BLaER1 (cell line): ENCODE measurements around the gene NCBP1.

Experiments used
- H3K27ac ChIP-seq: shearing (Covaris generic); formaldehyde crosslinking; 2 replicates; pipeline ENCODE4 v1.8.1; 2022
- H3K27me3 ChIP-seq: shearing (Covaris generic); formaldehyde crosslinking; 2 replicates; pipeline ENCODE4 v1.8.1; 2022
- H3K36me3 ChIP-seq: shearing (Covaris generic); formaldehyde crosslinking; 2 replicates; pipeline ENCODE4 v1.8.1; 2022
- H3K4me1 ChIP-seq: shearing (Covaris generic); formaldehyde crosslinking; 2 replicates; pipeline ENCODE4 v1.8.1; 2022
- H3K4me2 ChIP-seq: shearing (Covaris generic); formaldehyde crosslinking; 2 replicates; pipeline ENCODE4 v1.8.1; 2022
- H3K4me3 ChIP-seq: shearing (Covaris generic); formaldehyde crosslinking; 2 replicates; pipeline ENCODE4 v1.8.1; 2022
- H3K9ac ChIP-seq: shearing (Covaris generic); formaldehyde crosslinking; 2 replicates; pipeline ENCODE4 v1.8.1; 2022
- H3K9me3 ChIP-seq: shearing (Covaris generic); formaldehyde crosslinking; 2 replicates; pipeline ENCODE4 v1.8.1; 2022
- H4K20me1 ChIP-seq: shearing (Covaris generic); formaldehyde crosslinking; 2 replicates; pipeline ENCODE4 v1.8.1; 2022
- Cebpa-rat ChIP-seq: shearing (Covaris generic); IDR thresholded peaks from 2 replicates; pipeline ENCODE4 v1.8.1; 2022

NCBP1 gene

GRCh38 chr9:97638666-97639065, 5.0 kb downstream of the NCBP1 start:
- H3K9me3 ChIP-seq: no peaks in the 10 kb centered on the region
- no peak overlapping the region for H3K4me3 ChIP-seq
- peaks cover 39% of the 10 kb centered on the region for H3K4me1 ChIP-seq
- no peak overlapping the region for H3K27ac ChIP-seq
- H4K20me1 ChIP-seq: peaks cover 92% of the 10 kb centered on the region
- no peak overlapping the region for H3K9ac ChIP-seq
- H3K4me2 ChIP-seq: no peak overlapping the region
- H3K36me3 ChIP-seq: peaks cover 43% of the 10 kb centered on the region
- H3K27me3 ChIP-seq: no peaks in the 10 kb centered on the region
- no peak for TF ChIP-seq Cebpa-rat

GRCh38 chr9:97640325-97640724, 6.7 kb downstream of the NCBP1 start:
- Histone ChIP-seq H3K27ac (no peak overlapping the region), H3K36me3 (peaks cover 60% of the 10 kb centered on the region), H3K4me3 (no peak overlapping the region), H3K9me3 (no peaks in the 10 kb centered on the region), H3K9ac (no peak overlapping the region), H4K20me1 (peaks cover 84% of the 10 kb centered on the region), H3K4me1 (peaks cover 32% of the 10 kb centered on the region), H3K4me2 (no peak overlapping the region), H3K27me3 (no peaks in the 10 kb centered on the region)
- no peak for TF ChIP-seq Cebpa-rat

- no peaks in the 10 kb centered on the region for H3K27me3 ChIP-seq
- no peak for TF ChIP-seq Cebpa-rat
- H3K36me3 ChIP-seq: peaks cover 92% of the 10 kb centered on the region
Measured at GRCh38 chr9:97645720-97646119, 12.1 kb downstream of the NCBP1 start.

GRCh38 chr9:97647996-97648395, 14.4 kb downstream of the NCBP1 start:
- Histone ChIP-seq H3K4me3 (no peak overlapping the region), H4K20me1 (peaks cover 59% of the 10 kb centered on the region), H3K9me3 (no peaks in the 10 kb centered on the region), H3K27me3 (no peaks in the 10 kb centered on the region), H3K27ac (no peak overlapping the region), H3K9ac (no peak overlapping the region), H3K36me3 (peaks cover 92% of the 10 kb centered on the region), H3K4me2 (no peak overlapping the region), H3K4me1 (no peaks in the 10 kb centered on the region)
- TF ChIP-seq Cebpa-rat: no peak

More at GRCh38 chr9:97645720-97646119, 12.1 kb downstream of the NCBP1 start:
- no peak overlapping the region for H3K4me3 ChIP-seq
- no peaks in the 10 kb centered on the region for H3K4me1 ChIP-seq
- no peak overlapping the region for H3K27ac ChIP-seq
- H3K9me3 ChIP-seq: no peaks in the 10 kb centered on the region
- no peak overlapping the region for H3K9ac ChIP-seq
- peaks cover 68% of the 10 kb centered on the region for H4K20me1 ChIP-seq
- H3K4me2 ChIP-seq: no peak overlapping the region

- no peak overlapping the region for H3K27ac ChIP-seq
- no peak overlapping the region for H3K4me3 ChIP-seq
- no peaks in the 10 kb centered on the region for H3K27me3 ChIP-seq
- H4K20me1 ChIP-seq: peaks cover 40% of the 10 kb centered on the region
- no peaks in the 10 kb centered on the region for H3K9me3 ChIP-seq
- H3K4me2 ChIP-seq: no peak overlapping the region
- H3K4me1 ChIP-seq: no peaks in the 10 kb centered on the region
- TF ChIP-seq Cebpa-rat: no peak
- H3K36me3 ChIP-seq: peaks cover 92% of the 10 kb centered on the region
- no peak overlapping the region for H3K9ac ChIP-seq
Measured at GRCh38 chr9:97651646-97652045, 18.0 kb downstream of the NCBP1 start.

- no peak for TF ChIP-seq Cebpa-rat
- H3K27me3 ChIP-seq: no peaks in the 10 kb centered on the region
- H4K20me1 ChIP-seq: 0 out of 2 replicates have a peak, but pooled peaks cover 10% of the 10 kb centered on the region
- H3K9ac ChIP-seq: no peak overlapping the region
- H3K4me1 ChIP-seq: 0 out of 2 replicates have a peak, but pooled peaks cover 4% of the 10 kb centered on the region
- H3K36me3 ChIP-seq: peaks cover 97% of the 10 kb centered on the region
- no peaks in the 10 kb centered on the region for H3K9me3 ChIP-seq
- H3K4me3 ChIP-seq: no peak overlapping the region
- no peak overlapping the region for H3K27ac ChIP-seq
- no peak overlapping the region for H3K4me2 ChIP-seq
Measured at GRCh38 chr9:97658707-97659106, 25.1 kb downstream of the NCBP1 start.

GRCh38 chr9:97659771-97660170, 26.1 kb downstream of the NCBP1 start:
- Histone ChIP-seq H3K36me3 (peaks cover 97% of the 10 kb centered on the region), H3K4me2 (no peak overlapping the region), H3K27me3 (no peaks in the 10 kb centered on the region), H3K4me3 (no peak overlapping the region), H3K4me1 (0 out of 2 replicates have a peak, but pooled peaks cover 4% of the 10 kb centered on the region), H3K9ac (no peak overlapping the region), H3K9me3 (no peaks in the 10 kb centered on the region), H4K20me1 (0 out of 2 replicates have a peak, but pooled peaks cover 10% of the 10 kb centered on the region), H3K27ac (no peak overlapping the region)
- TF ChIP-seq Cebpa-rat: no peak

GRCh38 chr9:97660340-97660739, 26.7 kb downstream of the NCBP1 start:
- peaks cover 97% of the 10 kb centered on the region for H3K36me3 ChIP-seq
- no peak overlapping the region for H3K27ac ChIP-seq

GRCh38 chr9:97660847-97661246, 27.2 kb downstream of the NCBP1 start:
- H3K27me3 ChIP-seq: no peaks in the 10 kb centered on the region
- no peak overlapping the region for H3K4me2 ChIP-seq
- H3K9ac ChIP-seq: no peak overlapping the region
- H3K9me3 ChIP-seq: no peaks in the 10 kb centered on the region
- H3K4me1 ChIP-seq: 0 out of 2 replicates have a peak, but pooled peaks cover 4% of the 10 kb centered on the region
- no peak for TF ChIP-seq Cebpa-rat
- H3K36me3 ChIP-seq: peaks cover 96% of the 10 kb centered on the region
- H3K4me3 ChIP-seq: no peak overlapping the region
- H4K20me1 ChIP-seq: 0 out of 2 replicates have a peak, but pooled peaks cover 10% of the 10 kb centered on the region
- no peak overlapping the region for H3K27ac ChIP-seq

More at GRCh38 chr9:97660340-97660739, 26.7 kb downstream of the NCBP1 start:
- Histone ChIP-seq H4K20me1 (0 out of 2 replicates have a peak, but pooled peaks cover 10% of the 10 kb centered on the region), H3K9ac (no peak overlapping the region), H3K9me3 (no peaks in the 10 kb centered on the region), H3K4me3 (no peak overlapping the region), H3K4me2 (no peak overlapping the region), H3K4me1 (0 out of 2 replicates have a peak, but pooled peaks cover 4% of the 10 kb centered on the region), H3K27me3 (no peaks in the 10 kb centered on the region)
- no peak for TF ChIP-seq Cebpa-rat

GRCh38 chr9:97665742-97666141, 32.1 kb downstream of the NCBP1 start:
- H3K36me3 ChIP-seq: peaks cover 96% of the 10 kb centered on the region
- peaks cover 24% of the 10 kb centered on the region; the same call in 1 of the 2 replicates for H4K20me1 ChIP-seq
- H3K27ac ChIP-seq: no peak overlapping the region
- no peak overlapping the region for H3K9ac ChIP-seq
- no peaks in the 10 kb centered on the region for H3K27me3 ChIP-seq
- H3K4me1 ChIP-seq: peaks cover 5% of the 10 kb centered on the region; the same call in 1 of the 2 replicates
- H3K4me2 ChIP-seq: no peak overlapping the region
- no peaks in the 10 kb centered on the region for H3K9me3 ChIP-seq
- no peak for TF ChIP-seq Cebpa-rat
- no peak overlapping the region for H3K4me3 ChIP-seq
